ENCODE data around the gene LIMK2. TPM values are rescaled to one million over a fixed set of nuclear protein-coding genes. Genes with fewer than 3 reads are reported as not detected.

The LIMK2 gene
- total and polyA plus RNA-seq, 4 donors: 6.6 to 39.2 (median 13.4) TPM

DNA sequence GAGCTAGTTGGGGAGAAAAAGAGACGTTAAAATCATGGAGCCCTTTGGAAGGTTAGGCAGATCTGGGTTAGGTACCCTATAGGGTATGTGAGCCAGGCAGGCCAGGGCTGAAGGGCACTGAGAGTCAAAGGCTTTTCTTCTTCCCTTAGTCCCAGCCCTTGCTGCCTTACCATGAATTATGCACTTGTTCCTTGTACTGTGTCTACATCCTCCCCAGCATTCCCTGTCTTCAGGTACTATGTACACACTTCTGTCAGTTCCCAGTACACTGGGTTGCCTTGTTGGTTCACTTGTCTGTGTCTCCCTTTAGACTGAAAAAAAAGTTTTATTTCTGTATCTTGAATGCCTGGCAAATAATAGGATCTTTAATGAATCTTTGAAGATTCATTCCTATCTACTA lies 35.2 kb upstream of the LIMK2 start:
- Histone ChIP-seq H3K4me1 (ENCODE audit: control insufficient read depth in 4 of 4, insufficient read depth in 4 of 4, low read length in 3 of 4) (peaks cover 5 to 22% (median 13%) of the 10 kb centered on the region in 4 donors), H3K36me3 (ENCODE audit: control insufficient read depth in 4 of 4, insufficient read depth in 3 of 4, low read depth in 1 of 4, low read length in 3 of 4) (no peaks in the 10 kb centered on the region)
- DNase-seq (ENCODE audit: low spot score): no peak

DNA sequence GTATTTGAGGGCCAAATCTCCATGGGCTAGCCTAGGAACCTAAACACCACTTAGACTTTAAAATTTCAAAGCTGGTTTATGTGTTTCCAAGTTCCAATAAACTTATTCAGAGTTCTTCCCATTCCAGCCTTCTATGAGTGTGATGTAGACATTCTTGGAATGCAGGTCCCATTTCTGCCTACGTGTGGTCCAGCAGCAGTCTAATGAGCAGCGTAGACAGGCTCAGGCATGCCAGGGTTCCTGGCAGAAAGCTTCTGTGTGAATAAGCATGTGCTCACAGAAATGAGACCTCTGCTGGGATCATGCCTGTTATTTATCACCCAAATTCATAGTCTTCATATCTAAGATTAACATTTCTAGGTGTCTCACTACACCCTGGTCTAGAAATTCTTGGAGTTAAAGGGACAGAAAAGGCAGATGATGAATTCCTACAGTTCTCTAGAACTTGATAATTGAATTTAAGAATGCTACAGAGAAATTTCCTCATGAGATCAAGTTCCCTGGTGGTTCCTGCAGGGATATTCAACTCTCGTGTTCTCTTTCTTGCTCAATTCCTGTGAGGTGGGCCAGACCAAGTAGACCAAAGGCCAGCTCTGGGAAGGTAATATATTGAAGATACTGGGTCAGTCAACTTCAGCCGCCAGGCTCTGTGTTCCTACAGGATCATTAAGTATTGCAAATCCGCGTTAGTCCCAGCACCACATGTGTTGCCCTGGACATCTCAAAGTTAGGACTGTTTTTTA lies 34.5 kb upstream of the LIMK2 start:
- H3K9me3 ChIP-seq (ENCODE audit: control insufficient read depth in 4 of 4, low read length in 3 of 4): no peaks in the 10 kb centered on the region
- no peaks in the 10 kb centered on the region for H3K27me3 ChIP-seq (ENCODE audit: control insufficient read depth in 4 of 4, insufficient read depth in 4 of 4, low read length in 3 of 4)
- TF ChIP-seq FOXA1 (IDR thresholded peaks at IDR 0.05) (no peak), HNF4G (IDR thresholded peaks at IDR 0.05) (no peak), HNF4A (conservative IDR thresholded peaks at IDR 0.05) (no peak)
- TF ChIP-seq, protein P1, sequence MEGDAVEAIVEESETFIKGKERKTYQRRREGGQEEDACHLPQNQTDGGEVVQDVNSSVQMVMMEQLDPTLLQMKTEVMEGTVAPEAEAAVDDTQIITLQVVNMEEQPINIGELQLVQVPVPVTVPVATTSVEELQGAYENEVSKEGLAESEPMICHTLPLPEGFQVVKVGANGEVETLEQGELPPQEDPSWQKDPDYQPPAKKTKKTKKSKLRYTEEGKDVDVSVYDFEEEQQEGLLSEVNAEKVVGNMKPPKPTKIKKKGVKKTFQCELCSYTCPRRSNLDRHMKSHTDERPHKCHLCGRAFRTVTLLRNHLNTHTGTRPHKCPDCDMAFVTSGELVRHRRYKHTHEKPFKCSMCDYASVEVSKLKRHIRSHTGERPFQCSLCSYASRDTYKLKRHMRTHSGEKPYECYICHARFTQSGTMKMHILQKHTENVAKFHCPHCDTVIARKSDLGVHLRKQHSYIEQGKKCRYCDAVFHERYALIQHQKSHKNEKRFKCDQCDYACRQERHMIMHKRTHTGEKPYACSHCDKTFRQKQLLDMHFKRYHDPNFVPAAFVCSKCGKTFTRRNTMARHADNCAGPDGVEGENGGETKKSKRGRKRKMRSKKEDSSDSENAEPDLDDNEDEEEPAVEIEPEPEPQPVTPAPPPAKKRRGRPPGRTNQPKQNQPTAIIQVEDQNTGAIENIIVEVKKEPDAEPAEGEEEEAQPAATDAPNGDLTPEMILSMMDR (IDR thresholded peaks at IDR 0.05; ENCODE audit: low read depth, low read length, missing input control): peak; percentile 8
- peaks cover 0 to 2% (median 0%) of the 10 kb centered on the region in 4 donors for H3K36me3 ChIP-seq (ENCODE audit: control insufficient read depth in 4 of 4, insufficient read depth in 3 of 4, low read depth in 1 of 4, low read length in 3 of 4)
- 66% methylated on average over 6 of the region's 6 CpGs for WGBS
- no peak overlapping the region for H3K4me3 ChIP-seq (ENCODE audit: low read depth in 1 of 3, low read length in 3 of 3)
- DNase-seq (ENCODE audit: low spot score): no peak
- H3K9ac ChIP-seq (ENCODE audit: low read depth in 1 of 2, low read length in 2 of 2): no peak overlapping the region
- H3K27ac ChIP-seq (ENCODE audit: low read depth in 1 of 2, low read length in 2 of 2): no peak overlapping the region
- H3K4me1 ChIP-seq (ENCODE audit: control insufficient read depth in 4 of 4, insufficient read depth in 4 of 4, low read length in 3 of 4): peaks cover 5 to 22% (median 13%) of the 10 kb centered on the region in 4 donors

More for the DNA sequence above, 35.2 kb upstream of the LIMK2 start:
- no peak overlapping the region for H3K4me3 ChIP-seq (ENCODE audit: low read depth in 1 of 3, low read length in 3 of 3)
- no peak overlapping the region for H3K9ac ChIP-seq (ENCODE audit: low read depth in 1 of 2, low read length in 2 of 2)
- WGBS: 98% methylated on average over 1 of the region's 1 CpG
- H3K9me3 ChIP-seq (ENCODE audit: control insufficient read depth in 4 of 4, low read length in 3 of 4): no peaks in the 10 kb centered on the region
- H3K27me3 ChIP-seq (ENCODE audit: control insufficient read depth in 4 of 4, insufficient read depth in 4 of 4, low read length in 3 of 4): no peaks in the 10 kb centered on the region
- no peak overlapping the region for H3K27ac ChIP-seq (ENCODE audit: low read depth in 1 of 2, low read length in 2 of 2)
- TF ChIP-seq EGR1 (IDR thresholded peaks at IDR 0.05; ENCODE audit: low read depth in 2 of 2): no peak
- TF ChIP-seq RAD21 (IDR thresholded peaks at IDR 0.05): no peak
- TF ChIP-seq, protein P2, sequence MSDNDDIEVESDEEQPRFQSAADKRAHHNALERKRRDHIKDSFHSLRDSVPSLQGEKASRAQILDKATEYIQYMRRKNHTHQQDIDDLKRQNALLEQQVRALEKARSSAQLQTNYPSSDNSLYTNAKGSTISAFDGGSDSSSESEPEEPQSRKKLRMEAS (IDR thresholded peaks at IDR 0.05): no peak

DNA sequence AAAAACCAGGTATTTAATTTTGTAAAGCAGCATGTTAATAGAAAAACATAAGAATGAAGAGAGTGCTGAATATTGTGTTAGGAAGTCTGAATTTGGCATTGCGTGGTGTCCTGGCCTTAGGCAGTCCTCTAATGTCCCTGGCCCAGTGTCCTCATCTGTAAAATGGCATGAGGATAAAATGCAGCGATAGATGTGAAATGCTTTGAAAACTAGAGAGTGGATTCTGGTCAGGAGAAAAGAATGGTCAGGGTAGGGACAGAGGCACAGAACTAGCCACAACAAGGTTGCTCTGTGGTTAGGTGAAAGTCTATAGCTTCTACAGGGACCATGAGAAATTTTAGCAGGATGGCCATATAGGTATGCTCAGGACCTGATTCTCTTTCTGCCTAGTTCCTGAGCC lies 33.2 kb upstream of the LIMK2 start:
- Histone ChIP-seq H3K4me3 (ENCODE audit: low read depth in 1 of 3, low read length in 3 of 3) (no peak overlapping the region), H3K36me3 (ENCODE audit: control insufficient read depth in 4 of 4, insufficient read depth in 3 of 4, low read depth in 1 of 4, low read length in 3 of 4) (peaks cover 0 to 2% (median 0%) of the 10 kb centered on the region in 4 donors), H3K27me3 (ENCODE audit: control insufficient read depth in 4 of 4, insufficient read depth in 4 of 4, low read length in 3 of 4) (no peaks in the 10 kb centered on the region), H3K27ac (ENCODE audit: low read depth in 1 of 2, low read length in 2 of 2) (no peak overlapping the region), H3K9me3 (ENCODE audit: control insufficient read depth in 4 of 4, low read length in 3 of 4) (no peaks in the 10 kb centered on the region), H3K4me1 (ENCODE audit: control insufficient read depth in 4 of 4, insufficient read depth in 4 of 4, low read length in 3 of 4) (peaks cover 5 to 18% (median 13%) of the 10 kb centered on the region in 4 donors), H3K9ac (ENCODE audit: low read depth in 1 of 2, low read length in 2 of 2) (no peak overlapping the region)
- no peak for DNase-seq (ENCODE audit: low spot score)
- WGBS: 96% methylated on average over 2 of the region's 2 CpGs
- TF ChIP-seq HNF4A (conservative IDR thresholded peaks at IDR 0.05) (no peak), GABPA (IDR thresholded peaks at IDR 0.05 in 1 of 2, conservative IDR thresholded peaks at IDR 0.05 in 1 of 2) (no peak), FOXA1 (IDR thresholded peaks at IDR 0.05) (no peak)
- TF ChIP-seq, protein P3, sequence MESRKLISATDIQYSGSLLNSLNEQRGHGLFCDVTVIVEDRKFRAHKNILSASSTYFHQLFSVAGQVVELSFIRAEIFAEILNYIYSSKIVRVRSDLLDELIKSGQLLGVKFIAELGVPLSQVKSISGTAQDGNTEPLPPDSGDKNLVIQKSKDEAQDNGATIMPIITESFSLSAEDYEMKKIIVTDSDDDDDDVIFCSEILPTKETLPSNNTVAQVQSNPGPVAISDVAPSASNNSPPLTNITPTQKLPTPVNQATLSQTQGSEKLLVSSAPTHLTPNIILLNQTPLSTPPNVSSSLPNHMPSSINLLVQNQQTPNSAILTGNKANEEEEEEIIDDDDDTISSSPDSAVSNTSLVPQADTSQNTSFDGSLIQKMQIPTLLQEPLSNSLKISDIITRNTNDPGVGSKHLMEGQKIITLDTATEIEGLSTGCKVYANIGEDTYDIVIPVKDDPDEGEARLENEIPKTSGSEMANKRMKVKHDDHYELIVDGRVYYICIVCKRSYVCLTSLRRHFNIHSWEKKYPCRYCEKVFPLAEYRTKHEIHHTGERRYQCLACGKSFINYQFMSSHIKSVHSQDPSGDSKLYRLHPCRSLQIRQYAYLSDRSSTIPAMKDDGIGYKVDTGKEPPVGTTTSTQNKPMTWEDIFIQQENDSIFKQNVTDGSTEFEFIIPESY (IDR thresholded peaks at IDR 0.05): no peak
- TF ChIP-seq, protein P2 (IDR thresholded peaks at IDR 0.05): no peak

Data from liver (tissue), 9 donors.